ENCODE results near the gene PRRC2B.
A peak's percentile ranks its signal among the peaks of the same experiment; 100 is the strongest.

PRRC2B gene

DNA sequence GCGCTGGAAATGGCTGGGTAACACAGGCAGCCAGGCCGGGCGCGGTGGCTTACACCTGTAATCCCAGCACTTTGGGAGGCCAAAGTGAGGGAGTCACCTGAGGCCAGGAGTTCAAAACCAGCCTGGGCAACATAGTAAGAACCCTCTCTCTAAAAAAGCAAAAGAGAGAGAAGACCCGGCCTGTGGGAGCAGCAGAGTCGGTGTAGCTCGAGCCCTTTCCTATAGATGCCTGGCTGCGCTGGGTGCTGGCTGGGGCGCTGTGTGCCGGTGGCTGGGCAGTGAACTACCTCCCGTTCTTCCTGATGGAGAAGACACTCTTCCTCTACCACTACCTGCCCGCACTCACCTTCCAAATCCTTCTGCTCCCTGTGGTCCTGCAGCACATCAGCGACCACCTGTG is 127.9 kb downstream of the PRRC2B start:
- no peak for DNase-seq
- no peak overlapping the region for H3K27ac ChIP-seq
- TF ChIP-seq, protein P1, sequence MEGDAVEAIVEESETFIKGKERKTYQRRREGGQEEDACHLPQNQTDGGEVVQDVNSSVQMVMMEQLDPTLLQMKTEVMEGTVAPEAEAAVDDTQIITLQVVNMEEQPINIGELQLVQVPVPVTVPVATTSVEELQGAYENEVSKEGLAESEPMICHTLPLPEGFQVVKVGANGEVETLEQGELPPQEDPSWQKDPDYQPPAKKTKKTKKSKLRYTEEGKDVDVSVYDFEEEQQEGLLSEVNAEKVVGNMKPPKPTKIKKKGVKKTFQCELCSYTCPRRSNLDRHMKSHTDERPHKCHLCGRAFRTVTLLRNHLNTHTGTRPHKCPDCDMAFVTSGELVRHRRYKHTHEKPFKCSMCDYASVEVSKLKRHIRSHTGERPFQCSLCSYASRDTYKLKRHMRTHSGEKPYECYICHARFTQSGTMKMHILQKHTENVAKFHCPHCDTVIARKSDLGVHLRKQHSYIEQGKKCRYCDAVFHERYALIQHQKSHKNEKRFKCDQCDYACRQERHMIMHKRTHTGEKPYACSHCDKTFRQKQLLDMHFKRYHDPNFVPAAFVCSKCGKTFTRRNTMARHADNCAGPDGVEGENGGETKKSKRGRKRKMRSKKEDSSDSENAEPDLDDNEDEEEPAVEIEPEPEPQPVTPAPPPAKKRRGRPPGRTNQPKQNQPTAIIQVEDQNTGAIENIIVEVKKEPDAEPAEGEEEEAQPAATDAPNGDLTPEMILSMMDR (IDR thresholded peaks at IDR 0.05; ENCODE audit: low read depth, low read length, missing control alignments): no peak
- H3K4me3 ChIP-seq (ENCODE audit: low read depth, low read length): no peak overlapping the region
- H3K36me3 ChIP-seq (replicated peaks): peaks cover 57% of the 10 kb centered on the region
- in situ Hi-C loops (cut with HindIII; ENCODE audit: low pct_ligation_motif_present, low sequenced_read_pairs): no loop called here
- no peaks in the 10 kb centered on the region for H3K27me3 ChIP-seq (replicated peaks)

DNA sequence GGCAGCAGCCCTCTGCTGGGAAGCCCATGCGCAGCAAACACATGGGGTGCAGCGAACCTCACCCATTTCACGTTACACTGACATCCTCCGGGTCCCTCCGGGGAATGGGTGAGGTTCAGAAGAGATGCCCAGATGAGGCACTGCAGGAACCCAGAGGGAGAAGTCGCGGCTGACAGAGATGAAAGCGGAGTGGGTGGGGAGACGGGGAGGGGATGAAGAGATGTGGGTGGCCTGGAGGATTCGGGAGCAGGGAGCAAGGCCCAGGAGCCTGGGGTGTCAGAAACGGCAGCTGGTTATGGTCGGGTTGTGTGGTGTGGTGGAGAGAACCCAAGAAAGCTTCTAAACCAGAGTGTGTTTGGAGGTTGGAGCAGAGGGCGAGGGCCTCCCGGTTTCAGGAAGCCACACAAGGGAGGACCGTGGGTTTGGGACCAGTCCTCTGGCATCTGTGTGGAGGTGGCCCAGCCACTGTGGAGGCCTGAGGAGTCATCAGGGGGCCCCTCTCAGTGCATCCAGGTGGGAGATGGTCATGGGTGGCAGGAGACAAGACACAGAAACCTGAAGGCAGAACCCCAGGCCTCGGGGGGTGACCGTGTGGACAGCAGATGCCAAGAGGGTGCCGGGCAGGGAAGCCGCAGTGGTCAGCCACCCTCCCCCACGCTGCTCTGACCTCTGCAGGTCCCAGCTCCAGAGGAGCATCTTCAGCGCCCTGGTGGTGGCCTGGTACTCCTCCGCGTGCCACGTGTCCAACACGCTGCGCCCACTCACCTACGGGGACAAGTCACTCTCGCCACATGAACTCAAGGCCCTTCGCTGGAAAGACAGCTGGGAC is 128.6 kb downstream of the PRRC2B start:
- H3K4me3 ChIP-seq (ENCODE audit: low read depth, low read length): no peak overlapping the region
- no peak for DNase-seq
- H3K27me3 ChIP-seq (replicated peaks): no peaks in the 10 kb centered on the region
- TF ChIP-seq, protein P1 (IDR thresholded peaks at IDR 0.05; ENCODE audit: low read depth, low read length, missing control alignments): no peak
- in situ Hi-C loops (cut with HindIII; ENCODE audit: low pct_ligation_motif_present, low sequenced_read_pairs): no loop called here
- H3K27ac ChIP-seq: no peak overlapping the region
- peaks cover 53% of the 10 kb centered on the region for H3K36me3 ChIP-seq (replicated peaks)

DNA sequence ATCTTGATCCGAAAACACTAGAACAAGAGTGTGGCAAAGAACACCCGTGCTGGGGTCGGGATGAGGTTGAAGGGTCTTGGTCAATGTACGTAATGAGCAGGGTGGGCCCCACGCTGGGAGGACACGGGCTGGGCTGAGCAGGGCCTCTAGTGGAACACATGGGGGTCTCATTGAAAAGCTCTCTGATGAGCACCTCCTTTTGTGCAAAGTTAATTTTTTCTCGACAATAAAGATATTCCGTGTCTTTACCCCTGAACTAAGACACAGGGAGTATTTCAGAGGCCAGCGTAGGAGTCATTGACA is 129.2 kb downstream of the PRRC2B start:
- Histone ChIP-seq H3K27me3 (replicated peaks) (no peaks in the 10 kb centered on the region), H3K27ac (no peak overlapping the region), H3K36me3 (replicated peaks) (peaks cover 51% of the 10 kb centered on the region), H3K4me3 (ENCODE audit: low read depth, low read length) (no peak overlapping the region)
- TF ChIP-seq, protein P1 (IDR thresholded peaks at IDR 0.05; ENCODE audit: low read depth, low read length, missing control alignments): no peak
- no peak for DNase-seq
- in situ Hi-C loops (cut with HindIII; ENCODE audit: low pct_ligation_motif_present, low sequenced_read_pairs): no loop called here

DNA sequence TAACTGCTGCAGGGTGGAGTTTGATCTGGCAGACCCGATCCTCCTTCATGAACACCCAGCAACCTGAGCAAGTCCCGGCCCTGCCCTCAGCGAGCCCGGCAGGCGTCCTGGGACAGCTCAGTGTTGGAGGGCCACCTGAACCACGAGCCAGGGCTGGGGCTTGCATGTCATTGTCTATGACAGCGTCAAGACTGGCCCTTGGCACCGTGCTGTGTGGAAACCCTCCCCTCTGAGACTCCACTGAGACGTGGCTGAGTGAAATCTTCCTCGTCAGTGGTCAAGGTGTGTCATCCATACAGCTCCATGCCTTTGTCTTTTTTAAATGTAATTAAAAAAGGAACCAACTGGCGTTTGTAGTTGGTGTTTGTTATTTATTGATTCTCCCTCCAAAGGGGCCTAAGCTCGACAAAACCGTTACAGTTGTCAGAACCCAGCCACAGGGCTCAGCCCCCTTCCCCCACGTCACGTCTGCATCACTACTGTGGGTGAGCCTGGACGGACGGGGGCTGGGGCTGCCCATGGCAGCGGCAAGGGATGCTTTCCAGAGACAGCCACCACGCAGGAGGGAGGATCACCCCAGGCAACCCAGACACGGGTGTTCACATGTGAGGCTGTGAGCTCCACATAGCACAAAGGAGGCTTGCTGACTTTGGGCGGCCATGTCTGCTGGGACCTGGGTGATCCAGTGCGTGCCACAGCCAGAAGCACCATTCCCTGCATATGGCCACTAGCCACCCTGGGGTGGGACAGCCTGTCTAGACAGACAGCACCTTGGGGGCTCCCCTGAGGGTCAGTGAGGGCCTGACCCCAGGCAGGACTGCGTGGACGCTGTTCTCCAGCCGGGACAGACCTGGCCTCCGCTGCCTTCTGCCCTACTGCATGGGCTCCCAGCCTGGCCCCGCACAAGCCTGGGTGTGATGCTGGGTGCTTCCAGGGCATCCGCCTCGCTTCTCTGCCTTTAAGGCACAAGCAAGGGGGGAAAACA is 129.9 kb downstream of the PRRC2B start:
- Histone ChIP-seq H3K36me3 (replicated peaks) (peaks cover 57% of the 10 kb centered on the region), H3K27me3 (replicated peaks) (no peaks in the 10 kb centered on the region), H3K27ac (no peak overlapping the region), H3K4me3 (ENCODE audit: low read depth, low read length) (no peak overlapping the region)
- in situ Hi-C loops (cut with HindIII; ENCODE audit: low pct_ligation_motif_present, low sequenced_read_pairs): no loop called here
- no peak for DNase-seq
- TF ChIP-seq, protein P1 (IDR thresholded peaks at IDR 0.05; ENCODE audit: low read depth, low read length, missing control alignments): no peak

DNA sequence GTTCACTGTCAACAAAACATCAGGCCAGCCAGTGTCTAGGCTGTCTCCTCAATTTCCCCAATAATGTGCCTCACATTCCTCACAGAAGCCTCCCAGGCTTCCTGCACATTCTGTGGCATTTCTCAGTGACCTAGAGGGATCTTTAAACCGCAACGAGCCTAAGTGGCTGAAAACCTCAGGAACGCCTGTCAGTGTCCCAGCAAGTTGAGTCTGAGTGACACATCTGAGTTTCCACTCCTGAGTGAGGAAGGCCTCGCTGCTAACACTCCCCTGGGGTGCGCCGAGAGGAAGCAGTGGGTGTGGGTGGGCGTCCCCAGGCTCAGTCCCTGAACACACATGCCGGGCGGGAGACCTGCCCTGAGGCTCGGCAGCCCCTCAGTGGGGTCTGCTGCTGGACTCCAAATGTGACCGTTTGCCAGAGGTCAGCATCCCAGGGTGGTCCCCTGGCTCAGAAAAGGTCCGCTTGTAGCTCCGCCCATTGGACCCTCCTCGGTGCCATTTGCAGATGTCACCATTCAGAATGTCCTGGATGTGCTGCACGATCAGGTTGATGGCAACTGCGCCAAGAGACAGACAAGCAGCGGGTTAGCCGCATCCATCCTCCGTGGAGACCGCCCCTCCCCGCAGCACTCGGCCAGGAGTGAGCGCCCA is 130.9 kb downstream of the PRRC2B start:
- no peak overlapping the region for H3K27ac ChIP-seq
- H3K27me3 ChIP-seq (replicated peaks): no peaks in the 10 kb centered on the region
- DNase-seq: peak; percentile 48
- TF ChIP-seq, protein P1 (IDR thresholded peaks at IDR 0.05; ENCODE audit: low read depth, low read length, missing control alignments): no peak
- peaks cover 55% of the 10 kb centered on the region for H3K36me3 ChIP-seq (replicated peaks)
- in situ Hi-C loops (cut with HindIII; ENCODE audit: low pct_ligation_motif_present, low sequenced_read_pairs): no loop called here
- H3K4me3 ChIP-seq (ENCODE audit: low read depth, low read length): no peak overlapping the region

All from brain microvascular endothelial cell (primary cell).